Subcutaneous abdominal adipose tissue (tissue), 5 donors: Measurements from ENCODE around the gene NOXO1.
A peak's percentile ranks its signal among the peaks of the same experiment; 100 is the strongest.

ENCODE experiments used
- H3K27ac ChIP-seq: one replicate; pipeline ENCODE4 v1.7.0; 2013; ENCODE audit warnings: low read depth, mild to moderate bottlenecking, inconsistent platforms, low read length, moderate library complexity
- H3K27me3 ChIP-seq, 5 donors: one replicate each; pipeline ENCODE4 v1.7.0; 2013; ENCODE audit warnings: low read length in 5 of 5, inconsistent platforms in 1 of 5; ENCODE audit not compliant: control insufficient read depth in 5 of 5, insufficient read depth in 4 of 5
- H3K36me3 ChIP-seq, 5 donors: one replicate each; pipeline ENCODE4 v1.7.0; 2013; ENCODE audit warnings: low read length in 5 of 5; ENCODE audit not compliant: control insufficient read depth in 5 of 5, insufficient read depth in 5 of 5
- H3K4me1 ChIP-seq, 5 donors: one replicate each; pipeline ENCODE4 v1.7.0; 2013; ENCODE audit warnings: low read length in 5 of 5, mild to moderate bottlenecking in 3 of 5, moderate library complexity in 1 of 5; ENCODE audit not compliant: control insufficient read depth in 5 of 5, insufficient read depth in 5 of 5
- H3K4me3 ChIP-seq, 5 donors: one replicate each; pipeline ENCODE4 v1.7.0; 2013; ENCODE audit warnings: low read length in 5 of 5, low read depth in 1 of 5
- H3K9ac ChIP-seq, 5 donors: one replicate each; pipeline ENCODE4 v1.7.0; 2013; ENCODE audit warnings: low read length in 5 of 5, mild to moderate bottlenecking in 4 of 5, moderate library complexity in 3 of 5
- H3K9me3 ChIP-seq, 5 donors: one replicate each; pipeline ENCODE4 v1.7.0; 2013; ENCODE audit warnings: low read length in 5 of 5; ENCODE audit not compliant: control insufficient read depth in 5 of 5
- donor health status: healthy.
- donor health status: healthy.
- donor health status: healthy.
- donor health status: healthy.
- donor health status: healthy.

The NOXO1 gene

GRCh38 chr16:1950559-1950958 is 30.7 kb downstream of the NOXO1 start:
- Histone ChIP-seq H3K36me3 (no peaks in the 10 kb centered on the region), H3K9ac (no peak overlapping the region), H3K4me3 (no peak overlapping the region), H3K4me1 (no peaks in the 10 kb centered on the region), H3K27ac (no peak overlapping the region), H3K9me3 (no peaks in the 10 kb centered on the region), H3K27me3 (peaks cover 0 to 4% (median 0%) of the 10 kb centered on the region in 5 donors)

- no peak overlapping the region for H3K4me3 ChIP-seq
- no peak overlapping the region for H3K9ac ChIP-seq
- H3K9me3 ChIP-seq: no peaks in the 10 kb centered on the region
- H3K27ac ChIP-seq: no peak overlapping the region
- no peaks in the 10 kb centered on the region for H3K4me1 ChIP-seq
- peaks cover 0 to 4% (median 0%) of the 10 kb centered on the region in 5 donors for H3K27me3 ChIP-seq
- no peaks in the 10 kb centered on the region for H3K36me3 ChIP-seq
Observed at GRCh38 chr16:1950047-1950446, 31.2 kb downstream of the NOXO1 start.

- no peaks in the 10 kb centered on the region for H3K4me1 ChIP-seq
- H3K27me3 ChIP-seq: peaks cover 0 to 4% (median 0%) of the 10 kb centered on the region in 5 donors
- H3K9me3 ChIP-seq: no peaks in the 10 kb centered on the region
- no peaks in the 10 kb centered on the region for H3K36me3 ChIP-seq
- H3K4me3 ChIP-seq: no peak overlapping the region
- H3K9ac ChIP-seq: no peak overlapping the region
- no peak overlapping the region for H3K27ac ChIP-seq
Observed at GRCh38 chr16:1949507-1949906, 31.8 kb downstream of the NOXO1 start.

GRCh38 chr16:1947369-1947670 is 33.9 kb downstream of the NOXO1 start:
- H3K4me1 ChIP-seq: peaks cover 0 to 18% (median 12%) of the 10 kb centered on the region in 5 donors

GRCh38 chr16:1946495-1947368 is 34.5 kb downstream of the NOXO1 start:
- Histone ChIP-seq H3K27me3 (no peaks in the 10 kb centered on the region), H3K36me3 (no peaks in the 10 kb centered on the region), H3K27ac (no peak overlapping the region), H3K9ac (no peak overlapping the region), H3K9me3 (no peaks in the 10 kb centered on the region), H3K4me3 (no peak overlapping the region), H3K4me1 (peaks cover 4 to 24% (median 18%) of the 10 kb centered on the region in 5 donors)

More at GRCh38 chr16:1947369-1947670, 33.9 kb downstream of the NOXO1 start:
- no peak overlapping the region for H3K27ac ChIP-seq
- no peaks in the 10 kb centered on the region for H3K36me3 ChIP-seq
- no peaks in the 10 kb centered on the region for H3K9me3 ChIP-seq
- no peaks in the 10 kb centered on the region for H3K27me3 ChIP-seq
- no peak overlapping the region for H3K4me3 ChIP-seq
- H3K9ac ChIP-seq: no peak overlapping the region

- no peak overlapping the region for H3K9ac ChIP-seq
- H3K27ac ChIP-seq: no peak overlapping the region
- H3K36me3 ChIP-seq: peaks cover 0 to 3% (median 0%) of the 10 kb centered on the region in 5 donors
- no peaks in the 10 kb centered on the region for H3K9me3 ChIP-seq
- H3K4me1 ChIP-seq: peaks cover 9 to 33% (median 21%) of the 10 kb centered on the region in 5 donors
- H3K27me3 ChIP-seq: no peaks in the 10 kb centered on the region
- no peak overlapping the region for H3K4me3 ChIP-seq
Observed at GRCh38 chr16:1945559-1946391, 35.5 kb downstream of the NOXO1 start.

- peaks cover 11 to 40% (median 28%) of the 10 kb centered on the region in 5 donors for H3K4me1 ChIP-seq
- H3K27me3 ChIP-seq: no peaks in the 10 kb centered on the region
- peaks cover 0 to 12% (median 7%) of the 10 kb centered on the region in 5 donors for H3K36me3 ChIP-seq
- H3K9ac ChIP-seq: no peak overlapping the region
- no peak overlapping the region for H3K27ac ChIP-seq
- H3K4me3 ChIP-seq: no peak overlapping the region
- H3K9me3 ChIP-seq: no peaks in the 10 kb centered on the region
Observed at GRCh38 chr16:1944612-1945199, 36.6 kb downstream of the NOXO1 start.

- Histone ChIP-seq H3K9ac (peak within 1 kb of the TSS in 4 of 5 donors; percentile 61 to 84 (median 78)), H3K27ac (peak within 1 kb of the TSS; percentile 69), H3K4me3 (peak within 1 kb of the TSS; percentile 57 to 83 (median 78)), H3K9me3 (no peaks in the 10 kb centered on the region), H3K4me1 (peaks cover 11 to 40% (median 28%) of the 10 kb centered on the region in 5 donors), H3K36me3 (peaks cover 0 to 28% (median 20%) of the 10 kb centered on the region in 5 donors), H3K27me3 (no peaks in the 10 kb centered on the region)
Observed at GRCh38 chr16:1942810-1943726, 38.2 kb downstream of the NOXO1 start, which contains the start of gene MSRB1. Gene MSRB1 (minus strand): TSS chr16:1943199. CDS start chr16:1943156, 43 bp downstream.
